GM18526 (cell line): ENCODE data around the gene CDHR2.

Experiments
- POLR2A ChIP-seq: IDR thresholded peaks from 3 replicates; pipeline ENCODE4 v1.6.1; 2011; ENCODE audit not compliant: insufficient read length; ENCODE audit errors: extremely low read depth

Gene CDHR2

GRCh38 chr5:176624142-176624541, 75.0 kb downstream of the CDHR2 start:
- no peak for TF ChIP-seq POLR2A

GRCh38 chr5:176624938-176625337, 75.8 kb downstream of the CDHR2 start:
- no peak for TF ChIP-seq POLR2A

GRCh38 chr5:176625512-176625911, 76.4 kb downstream of the CDHR2 start:
- no peak for TF ChIP-seq POLR2A

GRCh38 chr5:176625966-176626875, 77.1 kb downstream of the CDHR2 start:
- TF ChIP-seq POLR2A, result no peak

GRCh38 chr5:176626876-176627236, 77.7 kb downstream of the CDHR2 start:
- TF ChIP-seq POLR2A, result no peak

- no peak for TF ChIP-seq POLR2A
These were observed 78.4 kb downstream of the CDHR2 start for GRCh38 chr5:176627582-176627981.

- TF ChIP-seq POLR2A, result no peak
These were observed 79.5 kb downstream of the CDHR2 start for GRCh38 chr5:176628406-176629228.

GRCh38 chr5:176629317-176629852, 80.2 kb downstream of the CDHR2 start:
- no peak for TF ChIP-seq POLR2A

GRCh38 chr5:176629853-176630680, 80.9 kb downstream of the CDHR2 start, which contains the start of the genes EIF4E1B and SNCB:
EIF4E1B (plus strand) TSS chr5:176630675; CDS start chr5:176642788, 12,113 bp downstream.
SNCB (minus strand) TSS chr5:176630534; CDS start chr5:176629654, 880 bp downstream.
- TF ChIP-seq POLR2A, result no peak

- TF ChIP-seq POLR2A, result no peak
These were observed 81.6 kb downstream of the CDHR2 start for GRCh38 chr5:176630681-176631222.

- no peak for TF ChIP-seq POLR2A
These were observed 82.5 kb downstream of the CDHR2 start for GRCh38 chr5:176631383-176632200.

GRCh38 chr5:176632745-176633144, 83.6 kb downstream of the CDHR2 start:
- no peak for TF ChIP-seq POLR2A

- TF ChIP-seq POLR2A, result no peak
These were observed 84.5 kb downstream of the CDHR2 start for GRCh38 chr5:176633598-176633997.

- no peak for TF ChIP-seq POLR2A
These were observed 87.3 kb downstream of the CDHR2 start for GRCh38 chr5:176636426-176636825.
